GM18526 (cell line): ENCODE data around the gene STARD13.

Experiments
- POLR2A ChIP-seq: IDR thresholded peaks from 3 replicates; pipeline ENCODE4 v1.6.1; 2011; ENCODE audit not compliant: insufficient read length; ENCODE audit errors: extremely low read depth

STARD13 gene

DNA sequence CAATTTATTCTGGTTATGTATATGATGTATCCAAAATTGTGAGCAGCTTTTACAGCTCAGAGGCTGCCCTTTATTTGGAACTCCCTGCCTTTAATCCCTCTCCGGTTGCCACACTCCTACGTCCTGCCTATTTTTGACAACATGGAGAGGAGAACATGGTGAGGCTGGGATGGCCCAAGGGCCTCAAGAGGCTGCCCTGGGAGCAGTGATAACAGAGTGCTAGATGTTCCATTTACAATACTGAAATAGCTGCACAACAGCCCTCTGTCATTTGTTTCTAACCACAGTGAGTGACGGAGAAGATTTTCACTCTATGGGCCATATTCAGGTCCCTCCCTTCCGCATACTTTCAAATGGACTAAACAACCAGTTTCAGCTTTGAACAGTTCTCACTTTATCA, 33.4 kb downstream of the STARD13 start:
- no peak for TF ChIP-seq POLR2A

DNA sequence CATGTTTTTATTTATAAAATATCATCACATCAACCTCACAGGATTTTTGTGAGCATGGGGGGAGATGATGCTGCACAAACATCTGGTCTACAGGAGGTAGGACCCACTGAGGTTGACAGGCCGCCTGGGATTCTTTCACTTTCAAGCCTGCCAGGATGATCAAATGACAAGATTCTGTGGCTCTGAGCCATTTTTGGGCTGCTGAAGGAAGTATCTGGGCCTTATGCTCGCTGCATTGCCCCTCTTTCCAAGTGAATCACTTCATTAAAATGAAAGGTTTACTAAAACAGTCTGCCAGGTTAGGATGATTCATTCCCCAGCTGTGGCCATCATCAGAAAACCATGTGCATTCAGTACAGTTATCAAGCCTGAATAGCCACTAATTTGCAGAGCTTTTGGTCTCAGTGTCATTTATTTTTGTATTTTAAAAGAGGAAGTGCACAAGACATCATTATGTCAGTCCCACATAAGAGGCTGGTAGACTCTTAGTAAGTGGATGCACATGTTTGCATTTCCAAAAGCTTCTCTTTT, 34.4 kb downstream of the STARD13 start:
- no peak for TF ChIP-seq POLR2A

DNA sequence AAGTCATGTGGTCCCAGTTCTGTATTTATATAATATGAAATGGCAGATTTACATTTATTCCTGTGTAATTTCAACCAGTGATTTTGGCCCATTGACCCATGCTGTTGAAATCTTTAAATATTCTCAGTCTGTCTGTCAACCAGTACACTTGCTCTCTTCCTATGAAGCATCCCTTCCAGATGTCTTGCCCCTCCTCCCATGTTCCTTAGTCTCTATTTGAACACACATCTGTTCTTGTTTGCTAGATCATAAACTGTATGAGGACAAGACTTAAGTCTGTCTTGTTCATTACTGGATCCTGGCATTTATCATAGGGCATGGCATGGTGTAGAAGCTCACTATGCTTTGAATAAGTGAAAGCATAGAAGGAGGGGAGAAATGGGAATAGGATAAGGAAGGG, 34.9 kb downstream of the STARD13 start:
- TF ChIP-seq POLR2A, result no peak

DNA sequence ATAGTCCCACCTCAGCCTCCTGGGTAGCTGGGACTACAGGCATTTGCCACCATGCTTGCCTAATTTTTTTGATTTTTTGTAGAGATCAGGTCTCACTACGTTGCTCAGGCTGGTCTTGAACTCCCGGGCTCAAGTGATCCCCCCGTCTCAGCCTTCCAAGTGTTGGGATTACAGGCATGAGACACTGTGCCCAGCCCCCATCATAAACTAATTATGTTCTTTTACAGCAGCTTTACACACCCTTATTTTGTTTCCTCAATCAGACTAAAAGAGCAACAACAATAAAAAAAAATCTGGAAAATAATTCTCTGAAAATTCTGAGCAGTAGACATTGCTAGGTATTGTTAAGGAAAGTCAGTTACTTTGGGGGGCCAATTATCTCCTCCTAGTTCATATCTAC, 35.7 kb downstream of the STARD13 start:
- TF ChIP-seq POLR2A, result no peak

DNA sequence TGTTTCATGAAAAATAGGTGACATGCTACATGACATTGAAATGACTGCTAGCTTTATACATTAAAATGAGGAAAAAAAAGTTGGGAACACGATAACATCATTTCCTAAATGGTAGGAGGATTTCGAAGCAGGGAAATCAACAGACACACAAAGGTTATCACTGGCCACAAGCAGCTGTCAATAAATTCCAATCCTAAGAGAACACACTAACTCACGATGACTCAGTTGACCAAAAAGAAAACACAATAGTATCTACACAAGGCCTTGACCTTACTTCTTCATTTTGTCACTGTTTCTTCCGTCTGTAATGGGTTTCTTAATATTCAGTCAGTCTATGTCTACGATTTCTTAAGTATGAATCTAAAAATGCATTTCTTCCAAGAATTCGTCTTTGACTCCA, 36.5 kb downstream of the STARD13 start:
- TF ChIP-seq POLR2A, result no peak

DNA sequence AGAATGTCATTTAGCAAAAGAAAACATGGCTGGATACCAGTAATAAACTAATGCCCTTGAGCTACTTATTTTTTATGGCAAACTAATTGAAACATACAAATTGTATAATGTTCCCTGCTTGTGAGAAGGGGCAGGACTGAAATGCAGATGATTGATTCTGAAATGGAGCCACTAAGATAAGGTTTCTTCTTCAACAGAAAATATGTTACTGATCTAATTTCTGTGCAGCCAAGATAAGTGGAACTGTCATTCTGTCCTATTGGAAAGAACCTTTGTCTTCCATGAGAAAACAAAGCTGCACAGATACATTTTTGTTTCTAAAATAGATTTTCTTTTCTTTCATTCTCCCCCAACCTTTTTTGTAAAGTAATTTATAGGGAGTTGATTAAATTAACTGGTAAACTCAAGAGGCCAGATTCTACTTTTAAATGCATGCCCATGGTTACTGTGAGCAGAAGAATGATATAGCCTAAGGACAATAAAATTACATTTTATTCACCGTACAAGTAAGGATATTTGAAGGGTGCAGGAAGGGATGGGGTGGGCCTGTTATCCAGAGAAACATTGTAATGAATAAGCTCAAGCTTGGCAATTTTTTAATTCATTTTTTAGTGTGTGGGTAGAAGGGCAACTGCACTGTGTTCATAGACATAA, 39.9 kb downstream of the STARD13 start:
- TF ChIP-seq POLR2A, result no peak

DNA sequence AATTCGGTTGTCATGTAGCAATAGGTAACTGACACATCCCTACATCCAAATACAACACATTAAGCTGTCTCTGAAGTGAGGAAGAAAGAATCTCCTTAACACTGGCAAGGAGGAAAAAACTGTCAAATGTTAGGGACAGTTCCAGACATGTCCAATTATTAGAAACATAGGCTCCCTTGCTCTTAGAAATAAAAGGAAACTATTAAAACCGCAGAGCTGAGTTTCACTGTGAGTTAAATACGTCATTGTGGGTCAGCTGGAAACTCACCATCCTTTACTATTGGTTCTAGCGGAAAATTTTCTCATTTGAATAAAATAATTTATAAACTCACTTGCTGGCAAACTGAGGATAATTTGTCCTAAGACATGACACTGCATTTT, 40.7 kb downstream of the STARD13 start:
- TF ChIP-seq POLR2A, result no peak

DNA sequence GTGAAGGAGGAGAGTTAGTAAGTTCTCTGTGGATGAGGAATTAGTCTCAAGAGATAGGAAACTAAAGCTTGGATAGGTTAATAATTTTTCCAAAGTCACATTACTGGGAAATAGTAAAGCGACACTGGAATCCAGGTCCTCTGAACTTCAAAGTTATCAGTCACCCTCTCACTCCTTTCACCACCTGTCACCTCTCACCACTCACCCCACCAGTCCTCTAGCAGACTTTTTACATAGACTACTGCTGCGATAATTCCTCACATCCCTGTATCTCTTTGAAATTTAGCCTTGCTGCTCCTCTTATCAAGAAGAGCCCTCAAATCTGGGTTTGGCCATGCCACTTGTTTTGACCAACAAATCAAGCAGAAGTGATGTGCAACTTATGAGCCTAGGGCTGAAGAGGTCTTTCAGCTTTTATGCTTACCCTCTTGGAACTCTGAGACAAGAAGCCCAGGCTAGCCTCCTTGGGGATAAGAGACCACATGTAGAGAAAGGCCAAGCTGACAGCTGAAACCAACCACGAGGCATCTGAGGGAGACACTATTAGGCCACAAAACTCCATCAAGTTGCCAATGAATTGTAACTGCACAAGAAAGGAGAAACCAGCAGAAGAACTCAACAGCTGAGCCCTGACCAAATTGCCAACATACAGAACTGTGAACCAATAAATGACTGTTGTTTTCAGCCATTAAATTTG, 41.2 kb downstream of the STARD13 start:
- no peak for TF ChIP-seq POLR2A

DNA sequence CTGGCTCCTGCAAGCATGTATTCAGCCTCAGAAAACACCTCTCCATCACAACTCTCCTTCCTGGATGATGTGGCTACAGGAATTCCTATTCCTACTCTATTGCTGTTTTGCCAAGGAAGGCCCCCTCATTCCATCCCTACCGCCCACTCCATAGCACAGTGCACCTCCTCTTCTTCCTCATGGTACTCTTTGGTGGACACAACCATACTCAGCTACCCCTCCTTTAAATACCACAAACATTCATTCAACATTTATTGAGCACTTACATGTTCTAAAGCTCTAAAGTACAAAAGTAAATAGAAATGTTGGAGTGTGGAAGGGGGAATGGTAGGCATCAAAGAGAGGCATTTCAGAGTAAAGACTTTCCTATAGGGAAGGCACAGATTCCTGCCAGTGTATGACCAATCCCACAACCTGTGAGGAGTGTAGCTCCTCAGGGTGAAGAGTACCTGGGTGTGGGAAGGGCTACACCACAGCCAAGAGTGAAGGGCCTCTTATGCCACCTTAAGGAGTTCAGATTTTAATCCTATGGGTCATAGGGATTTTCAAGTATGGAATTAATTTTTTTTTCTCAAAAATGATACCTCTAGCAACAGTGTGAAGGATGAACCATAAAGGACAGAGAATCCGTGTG, 42.5 kb downstream of the STARD13 start:
- no peak for TF ChIP-seq POLR2A

DNA sequence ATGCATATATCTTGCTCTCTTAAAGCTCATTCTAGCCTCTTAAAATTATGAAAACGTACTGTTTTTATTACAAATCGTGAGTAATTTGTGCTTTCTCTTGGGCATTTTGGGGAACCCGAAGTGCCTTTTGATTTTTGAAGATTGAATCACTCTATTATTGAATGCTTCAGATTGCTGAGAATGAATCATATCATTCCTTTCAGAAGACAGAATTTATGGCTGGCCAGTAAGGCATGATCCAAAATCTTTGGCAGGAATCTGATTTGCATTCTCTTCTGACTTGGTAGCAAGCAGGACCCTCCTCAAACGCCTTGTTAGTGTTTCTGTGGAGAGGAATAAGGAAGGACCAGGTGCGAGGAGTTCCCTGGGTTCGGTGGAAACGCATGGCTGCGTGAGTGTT, 49.5 kb downstream of the STARD13 start:
- no peak for TF ChIP-seq POLR2A

DNA sequence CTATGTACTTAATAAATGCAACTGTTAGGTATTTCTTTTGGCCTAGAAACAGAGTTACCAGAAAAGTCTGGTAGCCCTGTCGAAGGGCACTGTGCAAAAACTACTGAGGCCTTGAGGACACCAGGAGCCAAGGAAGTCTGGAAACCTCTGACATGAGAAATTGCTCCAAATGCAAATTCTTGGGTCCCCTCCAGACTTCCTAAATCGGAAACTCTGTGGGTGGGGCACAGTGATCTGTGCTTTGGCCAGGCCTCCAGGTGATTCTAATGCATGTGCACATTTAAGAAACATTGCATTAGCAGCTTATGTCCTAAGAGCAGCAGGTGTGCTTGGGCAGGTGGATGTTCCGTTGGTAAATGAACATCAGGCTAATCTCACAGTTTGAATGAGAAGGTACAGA, 50.0 kb downstream of the STARD13 start:
- no peak for TF ChIP-seq POLR2A

DNA sequence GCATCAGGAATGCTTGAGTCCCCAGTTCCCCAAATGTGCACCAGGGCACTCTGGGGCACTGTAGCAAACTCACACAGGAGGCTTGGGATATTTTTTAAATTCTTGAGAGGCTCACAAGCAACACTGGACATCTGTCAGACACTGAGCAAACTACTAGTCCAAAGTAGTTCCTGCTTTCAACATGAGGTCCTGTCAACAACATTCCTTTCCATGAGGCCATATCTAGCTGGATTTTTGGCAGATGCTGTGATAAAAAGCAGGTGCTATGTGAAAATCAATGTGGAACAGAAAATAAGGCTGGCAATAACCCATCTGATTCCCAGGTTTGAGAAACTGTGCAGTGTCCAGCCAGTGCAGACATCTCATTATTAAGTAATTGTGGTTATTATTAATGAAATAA, 50.5 kb downstream of the STARD13 start:
- no peak for TF ChIP-seq POLR2A

DNA sequence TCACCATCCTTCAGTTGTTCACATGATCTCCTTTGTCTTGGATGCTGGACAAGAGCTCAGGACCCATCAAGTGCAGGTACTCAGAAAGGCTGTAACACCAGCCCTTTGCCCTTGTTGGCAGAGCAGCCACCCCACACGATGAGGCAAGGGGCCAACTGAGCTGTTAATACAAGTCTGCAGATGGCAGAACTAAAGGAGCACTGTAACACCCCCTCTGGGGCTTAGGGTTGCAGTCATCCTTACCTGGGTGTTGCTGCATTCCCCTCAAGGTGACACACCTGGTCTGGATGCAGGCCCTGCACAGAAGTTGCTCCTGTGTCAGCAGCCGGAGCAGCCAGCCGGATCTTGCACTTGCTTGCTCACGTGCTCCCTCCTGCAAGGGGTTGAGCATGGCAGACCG, 52.0 kb downstream of the STARD13 start:
- TF ChIP-seq POLR2A, result no peak

DNA sequence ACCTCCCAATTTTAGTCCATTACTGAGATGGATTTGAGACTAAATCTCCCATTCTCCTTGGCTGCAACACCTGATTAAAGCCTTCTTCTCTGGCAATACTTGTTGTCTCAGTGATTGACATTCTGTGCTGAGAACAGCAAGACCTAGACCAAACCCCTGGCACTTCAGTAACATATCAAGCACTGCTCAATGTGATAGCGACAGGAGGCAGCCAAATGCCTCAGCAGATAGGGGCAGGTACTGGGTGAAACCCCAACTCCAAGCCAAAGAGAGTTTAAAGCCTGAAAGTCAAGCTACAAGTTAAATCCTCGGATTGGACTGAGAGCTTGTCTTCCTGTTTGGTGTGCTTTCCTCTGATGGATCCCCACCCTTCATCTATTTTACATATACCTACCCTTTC, 52.7 kb downstream of the STARD13 start:
- no peak for TF ChIP-seq POLR2A

DNA sequence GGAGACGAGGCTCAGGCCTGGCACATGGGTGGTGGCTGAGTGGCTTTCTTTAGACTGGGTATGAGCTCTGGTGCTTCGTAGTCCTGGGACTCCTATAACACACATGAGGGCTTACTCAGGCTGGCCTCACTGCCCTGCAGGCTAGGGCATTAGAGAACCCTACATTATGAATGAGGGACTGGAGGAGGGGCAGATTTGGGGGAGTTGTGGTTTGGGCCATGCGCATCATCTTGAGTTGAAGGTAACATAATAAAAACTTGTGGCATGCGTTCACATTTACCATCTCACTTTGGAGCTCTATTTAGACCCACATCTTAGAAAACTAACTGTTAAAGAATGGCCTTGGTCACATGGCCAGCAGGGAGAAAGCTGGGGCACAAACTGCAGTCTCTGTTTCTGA, 54.2 kb downstream of the STARD13 start:
- TF ChIP-seq POLR2A, result no peak

DNA sequence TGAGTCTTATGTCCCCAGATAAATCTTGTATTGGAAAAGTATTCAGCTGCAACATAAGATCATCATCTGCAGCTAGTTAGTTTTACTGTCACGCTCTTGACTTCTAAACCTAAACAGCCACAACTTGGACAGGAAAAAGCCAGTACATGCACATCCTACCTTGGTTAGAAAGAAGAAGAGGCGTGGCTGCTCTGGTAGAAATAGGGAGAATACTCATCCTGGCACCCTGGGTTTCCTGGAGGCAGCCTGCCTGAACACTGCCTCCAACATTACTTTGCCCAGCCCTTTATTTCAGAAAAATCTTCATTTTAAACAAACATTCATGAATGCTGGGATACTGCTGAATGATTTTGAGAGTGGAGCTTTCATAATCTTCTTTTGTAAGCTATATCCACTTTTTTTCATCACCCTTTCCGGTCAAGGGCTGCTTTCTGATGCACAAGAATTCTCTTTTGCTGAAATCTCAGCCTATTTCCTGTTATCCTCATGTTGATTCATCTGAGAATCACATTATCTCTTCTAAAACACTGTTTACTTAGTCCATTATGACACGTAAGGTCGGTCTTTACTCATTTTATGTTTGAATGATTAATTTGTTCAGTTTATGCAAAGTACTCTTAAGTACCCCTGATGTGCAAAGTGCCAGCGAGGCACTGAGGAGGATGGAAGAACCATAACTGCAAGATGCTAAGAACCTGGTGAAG, 55.2 kb downstream of the STARD13 start:
- no peak for TF ChIP-seq POLR2A
